K562 (cell line): ENCODE measurements around the gene C22orf31. TPM values are rescaled to one million over a fixed set of nuclear protein-coding genes. Genes with fewer than 3 reads are reported as not detected.

Experiments
- ATAC-seq: fragments of 200-7000 bp; cut with Tn5 transposase; 3 replicates; pipeline ENCODE4 v1.9.1; 2020; ENCODE audit warnings: moderate library complexity
- BruUV-seq: library from RNA; stranded (reverse); fragments of 400-500 nt; replicated peaks from 2 replicates; lab custom pipeline; 2021; lab: Mats Ljungman, UMichigan
- CTCF ChIA-PET: fragments of 300-600 bp; formaldehyde crosslinking; extraction: SDS; loops from one replicate; lab custom pipeline; 2021; ENCODE audit warnings: low intra/inter-chr PET ratio; lab: Yijun Ruan, JAX
- POLR2A ChIA-PET: fragments of 300-600, 350-650 bp; sonication (Branson Sonifier 250); formaldehyde crosslinking; extraction: SDS; loops from one replicate; lab custom pipeline; 2021; ENCODE audit warnings: antibody characterized with exemption, inconsistent platforms; lab: Yijun Ruan, JAX
- DNase-seq, 4 experiments: peaks; one replicate each; pipeline versions ENCODE4 v3.0.0 to v3.0.0-alpha.2; 2011 to 2018; ENCODE audit warnings: low spot score in 3 of 4, mixed read lengths in 3 of 4; ENCODE audit errors: extremely low read depth in 1 of 4
- FAIRE-seq: peaks from 2 replicates; lab custom pipeline; 2011; peaks lifted over from hg19 to GRCh38; lab: Jason Lieb, UNC
- H2AFZ ChIP-seq: 2 replicates; pipeline ENCODE4 v1.6.0; 2011; ENCODE audit warnings: low read depth, low read length, control low read depth, inconsistent platforms
- H3K27ac ChIP-seq: fragments of 200-600 bp; 3 replicates; pipeline ENCODE4 v1.8.0; 2011; ENCODE audit warnings: low read depth, mild to moderate bottlenecking, control low read depth, inconsistent platforms, low read length, moderate library complexity, mixed read lengths; ENCODE audit errors: extremely low read depth
- H3K27me3 ChIP-seq, 2 experiments: fragments of 300-600 bp in 1 of 2; 2 replicates in 1 of 2; 3 replicates in 1 of 2; pipeline versions ENCODE4 v1.6.0 to v1.8.0; 2011; ENCODE audit warnings: inconsistent platforms in 2 of 2, low read length in 2 of 2, mild to moderate bottlenecking in 1 of 2, mixed read lengths in 1 of 2, moderate library complexity in 1 of 2; ENCODE audit not compliant: control insufficient read depth in 2 of 2, insufficient read depth in 2 of 2
- H3K36me3 ChIP-seq: fragments of 300-600 bp; 3 replicates; pipeline ENCODE4 v1.8.0; 2011; ENCODE audit warnings: mild to moderate bottlenecking, low read length, inconsistent platforms; ENCODE audit not compliant: control insufficient read depth, insufficient read depth
- H3K4me1 ChIP-seq, 2 experiments: fragments of 200-600 bp in 1 of 2; replicated peaks in 1 of 2; 2 replicates in 1 of 2; 3 replicates in 1 of 2; pipeline versions ENCODE4 v1.5.1 to v1.8.0; 2011; ENCODE audit warnings: inconsistent platforms in 2 of 2, low read length in 2 of 2, mild to moderate bottlenecking in 1 of 2, mixed read lengths in 1 of 2, moderate library complexity in 1 of 2; ENCODE audit not compliant: control insufficient read depth in 2 of 2, insufficient read depth in 2 of 2
- H3K4me2 ChIP-seq: 2 replicates; pipeline ENCODE4 v1.6.1; 2011; ENCODE audit warnings: low read length, control low read depth, inconsistent platforms, mixed read lengths; ENCODE audit not compliant: insufficient read depth
- H3K4me3 ChIP-seq: fragments of 200-600 bp; sonication (generic), shearing (Covaris generic); 2 replicates; pipeline ENCODE4 v1.5.1; 2016; ENCODE audit warnings: control low read depth, inconsistent platforms
- H3K79me2 ChIP-seq: fragments of 200-600 bp; 3 replicates; pipeline ENCODE4 v1.8.0; 2011; ENCODE audit warnings: low read length, inconsistent platforms; ENCODE audit not compliant: control insufficient read depth, insufficient read depth
- H3K9ac ChIP-seq, 2 experiments: 2 replicates each; pipeline versions ENCODE4 v1.6.0 to v1.6.1; 2011; ENCODE audit warnings: low read depth in 2 of 2, low read length in 2 of 2, control low read depth in 1 of 2, inconsistent platforms in 1 of 2, mild to moderate bottlenecking in 1 of 2, mixed read lengths in 1 of 2; ENCODE audit not compliant: insufficient read depth in 1 of 2
- H3K9me1 ChIP-seq: one replicate; pipeline ENCODE4 v1.6.0; 2011; ENCODE audit warnings: inconsistent platforms, mild to moderate bottlenecking, low read length, moderate library complexity; ENCODE audit not compliant: control insufficient read depth, insufficient read depth
- H3K9me3 ChIP-seq: replicated peaks from 2 replicates; pipeline ENCODE4 v1.5.1; 2011; ENCODE audit warnings: low read depth, low read length, inconsistent platforms; ENCODE audit not compliant: control insufficient read depth, insufficient read depth
- H4K20me1 ChIP-seq: replicated peaks from 2 replicates; pipeline ENCODE4 v1.6.1; 2011; ENCODE audit warnings: low read length, inconsistent platforms, mixed read lengths; ENCODE audit not compliant: control insufficient read depth, insufficient read depth
- CEBPG ChIP-seq, 3 experiments: fragments of 200-800 bp in 1 of 3; sonication (Bioruptor generic) in 1 of 3; sonication (generic) in 1 of 3; formaldehyde crosslinking in 1 of 3; IDR thresholded peaks in 2 of 3; conservative IDR thresholded peaks in 1 of 3; 2 replicates each; pipeline versions ENCODE4 v1.6.1 to v1.8.0; 2016 to 2022; ENCODE audit warnings: missing compliant biosample characterization in 2 of 3, missing genetic modification characterization in 2 of 3, mild to moderate bottlenecking in 1 of 3, missing genetic modification reagents in 1 of 3
- MAFF ChIP-seq: IDR thresholded peaks from 2 replicates; pipeline ENCODE4 v1.6.1; 2012; ENCODE audit warnings: low read length, improper control_type of control experiment
- MBD1 ChIP-seq: fragments of 250-450 bp; sonication (Bioruptor Pico); IDR thresholded peaks from 2 replicates; pipeline ENCODE4 v1.8.0; 2022; ENCODE audit warnings: inconsistent platforms
- MEIS2 ChIP-seq: fragments of 450-650 bp; IDR thresholded peaks from 2 replicates; pipeline ENCODE4 v1.6.1; 2014; ENCODE audit warnings: mild to moderate bottlenecking; ENCODE audit not compliant: partially characterized antibody
- MXD1 ChIP-seq: fragments of 250-450 bp; sonication (Bioruptor Pico); IDR thresholded peaks from 2 replicates; pipeline ENCODE4 v1.8.0; 2021; ENCODE audit warnings: borderline replicate concordance, mild to moderate bottlenecking, moderate library complexity; ENCODE audit not compliant: poor library complexity, severe bottlenecking
- NFE2L1 ChIP-seq: fragments of 450-650 bp; IDR thresholded peaks from 2 replicates; pipeline ENCODE4 v1.6.1; 2016; ENCODE audit warnings: missing genetic modification characterization, low read depth, mild to moderate bottlenecking, missing compliant biosample characterization, moderate library complexity, borderline replicate concordance
- STAT5B ChIP-seq: fragments of 250-450 bp; sonication (Bioruptor Pico); IDR thresholded peaks from 2 replicates; pipeline ENCODE4 v1.8.0; 2021; ENCODE audit warnings: mild to moderate bottlenecking, inconsistent platforms
- ZBTB1 ChIP-seq: sonication (generic); formaldehyde crosslinking; IDR thresholded peaks from 2 replicates; pipeline ENCODE4 v1.8.1; 2023; ENCODE audit warnings: missing genetic modification reagents, low read depth, mild to moderate bottlenecking, borderline replicate concordance
- ZBTB26 ChIP-seq: fragments of 450-650 bp; formaldehyde crosslinking; IDR thresholded peaks from 2 replicates; pipeline ENCODE4 v1.4.0; 2022; ENCODE audit warnings: missing genetic modification characterization
- WGBS: fragments of 100-300 bp; shearing (Covaris generic); methylation state at CpG from one replicate; pipeline ENCODE4 v1.1.6; 2016; ENCODE audit warnings: low coverage, mixed read lengths; ENCODE audit not compliant: insufficient coverage; ENCODE audit errors: missing lambda C conversion rate; 5-methylcytosine and 5-hydroxymethylcytosine counted together
- in situ Hi-C: fragments of 300-500 bp; cut with MboI; formaldehyde crosslinking; loops from 4 replicates; pipeline ENCODE4 v1.15.0; 2018; ENCODE audit warnings: inconsistent platforms, mixed read lengths
- intact Hi-C: fragments of 100-400 bp; cut with micrococcal nuclease; formaldehyde crosslinking; loops from 2 replicates; pipeline ENCODE4 v1.14.2; 2022
- polyA plus RNA-seq, 8 experiments: library from polyadenylated mRNA; depleted of rRNA in 4 of 8; stranded (reverse) in 5 of 8; unstranded in 3 of 8; fragments of >200 nt; fragmentation: Nextera tagmentation in 2 of 8; fragmentation: Illumina TruSeq in 1 of 8; extraction: Ambion mirVana in 2 of 8; extraction: Trizol in 1 of 8; gene quantifications; 2 replicates each; pipeline versions ENCODE4 v1.2.1 to v1.2.3, GENCODE V29; 2011 to 2014; ENCODE audit warnings: inconsistent platforms in 1 of 8, missing spikeins in 1 of 8
- total RNA-seq, 7 experiments: library from RNA; depleted of rRNA in 6 of 7; stranded (reverse); fragments of >200 nt in 6 of 7; fragmentation: Illumina TruSeq in 2 of 7; extraction: Trizol in 2 of 7; gene quantifications; 2 replicates each; pipeline versions ENCODE4 v1.2.1 to v1.2.3, GENCODE V29; 2011 to 2021; ENCODE audit warnings: low replicate concordance in 1 of 7

The C22orf31 gene
- total and polyA plus RNA-seq, 9 of the 15 experiments (the other 6 are each of a cell fraction or from before 2014, with no cell fraction given): not detected

GRCh38 chr22:29062286-29062821, 723 bp upstream of the C22orf31 start (continued):
- no peak for TF ChIP-seq MXD1 (CRISPR knock-in tag)

- H2AFZ ChIP-seq: no peak overlapping the region
- 64% methylated on average over 6 of the region's 7 CpGs for WGBS
- TF ChIP-seq MEIS2: no peak
- no peak for TF ChIP-seq CEBPG (CRISPR knock-in tag; IDR thresholded peaks at IDR 0.05)
- no peak for TF ChIP-seq CEBPG (tag; conservative IDR thresholded peaks at IDR 0.05 in 1 of 2, IDR thresholded peaks at IDR 0.05 in 1 of 2)
- no peak for TF ChIP-seq ZBTB1 (CRISPR knock-in tag)
- no peak for TF ChIP-seq STAT5B
- TF ChIP-seq ZBTB26: no peak
- TF ChIP-seq NFE2L1 (tag): no peak
- TF ChIP-seq MBD1: no peak
- TF ChIP-seq MAFF: no peak
- TF ChIP-seq, all 486 proteins: peak for 0
- FAIRE-seq (no peak), ATAC-seq (no peak), DNase-seq (no peak)
- H3K79me2 ChIP-seq: no peaks in the 10 kb centered on the region
- H3K36me3 ChIP-seq: no peaks in the 10 kb centered on the region
- peaks cover 4 to 7% of the 10 kb centered on the region in 2 experiments; a peak in 3 of 5 replicates for H3K4me1 ChIP-seq
- H3K27me3 ChIP-seq: no peaks in the 10 kb centered on the region
- POLR2A ChIA-PET: no interaction called here
- no peaks in the 10 kb centered on the region for H3K9me1 ChIP-seq
- no peak overlapping the region for H3K4me2 ChIP-seq
- H4K20me1 ChIP-seq: no peaks in the 10 kb centered on the region
- intact Hi-C loops (loop anchor here (10.0 kb wide), 1 partner anchor 94 kb away; no protein-coding TSS in a partner anchor), in situ Hi-C loops (no loop called here)
- CTCF ChIA-PET: interaction anchor here (0.6 kb wide), 1 partner anchor 17 kb away, joined by 3 read pairs; no protein-coding TSS in a partner anchor
- no TSS peak for BruUV-seq
- H3K9ac ChIP-seq: no peak overlapping the region
- no peak overlapping the region for H3K4me3 ChIP-seq
- H3K27ac ChIP-seq: no peak overlapping the region
- no peaks in the 10 kb centered on the region for H3K9me3 ChIP-seq
Measured at GRCh38 chr22:29060931-29061330, 700 bp downstream of the C22orf31 start.
